Superior temporal gyrus (tissue), 1 donor: ENCODE data around the gene DDX4.

Experiments used
- DNase-seq: peaks from one replicate; pipeline ENCODE4 v3.0.0-alpha.2; 2016; ENCODE audit errors: extremely low spot score

The DDX4 gene

GRCh38 chr5:55821731-55822512 lies 84.1 kb downstream of the DDX4 start:
- no peak for DNase-seq

GRCh38 chr5:55823151-55823796 lies 85.4 kb downstream of the DDX4 start:
- DNase-seq = no peak

GRCh38 chr5:55829956-55830355 lies 92.1 kb downstream of the DDX4 start:
- DNase-seq = no peak

- no peak for DNase-seq
Measured at GRCh38 chr5:55832446-55832845, 94.6 kb downstream of the DDX4 start.

GRCh38 chr5:55836191-55836590 lies 98.3 kb downstream of the DDX4 start:
- no peak for DNase-seq

GRCh38 chr5:55841976-55842375 lies 104.1 kb downstream of the DDX4 start:
- DNase-seq = no peak

GRCh38 chr5:55847837-55848236 lies 110.0 kb downstream of the DDX4 start:
- no peak for DNase-seq

GRCh38 chr5:55848783-55849182 lies 110.9 kb downstream of the DDX4 start:
- no peak for DNase-seq

- no peak for DNase-seq
Measured at GRCh38 chr5:55850839-55851674, 113.2 kb downstream of the DDX4 start, which contains the start of gene IL31RA. Gene IL31RA, plus strand, starts transcription at chr5:55851357. Its CDS starts 214 bp downstream, at chr5:55851571.

GRCh38 chr5:55851675-55851979 lies 113.8 kb downstream of the DDX4 start:
- DNase-seq = no peak

GRCh38 chr5:55852503-55852902 lies 114.6 kb downstream of the DDX4 start:
- DNase-seq = no peak

- DNase-seq = no peak
Measured at GRCh38 chr5:55853041-55853670, 115.3 kb downstream of the DDX4 start.

- no peak for DNase-seq
Measured at GRCh38 chr5:55853818-55854217, 116.0 kb downstream of the DDX4 start.

- no peak for DNase-seq
Measured at GRCh38 chr5:55855509-55855908, 117.6 kb downstream of the DDX4 start.

- no peak for DNase-seq
Measured at GRCh38 chr5:55856516-55857246, 118.8 kb downstream of the DDX4 start.

- DNase-seq = no peak
Measured at GRCh38 chr5:55857247-55857640, 119.4 kb downstream of the DDX4 start.

GRCh38 chr5:55858104-55858503 lies 120.2 kb downstream of the DDX4 start:
- no peak for DNase-seq

- no peak for DNase-seq
Measured at GRCh38 chr5:55860288-55860687, 122.4 kb downstream of the DDX4 start.

GRCh38 chr5:55860709-55861108 lies 122.8 kb downstream of the DDX4 start:
- DNase-seq = no peak

GRCh38 chr5:55864606-55865541 lies 127.0 kb downstream of the DDX4 start:
- DNase-seq = no peak
